IPS-20b (cell line): Measurements from ENCODE around the gene PFN2.
"Not testable (repeated sequence)": the region's sequence is repeated elsewhere in the genome, so short reads cannot be mapped to it uniquely, and the experiment has no call there.

Source experiments
- H3K27ac ChIP-seq: one replicate; pipeline ENCODE4 v1.5.1; 2013; ENCODE audit warnings: low read length
- H3K27me3 ChIP-seq: 2 replicates; pipeline ENCODE4 v1.6.1; 2013; ENCODE audit warnings: mild to moderate bottlenecking, low read length, inconsistent platforms; ENCODE audit not compliant: insufficient read depth
- H3K36me3 ChIP-seq: 2 replicates; pipeline ENCODE4 v1.6.1; 2013; ENCODE audit warnings: low read depth, mild to moderate bottlenecking, inconsistent platforms, low read length, moderate library complexity; ENCODE audit not compliant: insufficient read depth
- H3K4me1 ChIP-seq: 2 replicates; pipeline ENCODE4 v1.6.1; 2013; ENCODE audit warnings: mild to moderate bottlenecking, control low read depth, inconsistent platforms, low read length, moderate library complexity; ENCODE audit not compliant: insufficient read depth
- H3K4me3 ChIP-seq: 2 replicates; pipeline ENCODE4 v1.5.1; 2013; ENCODE audit warnings: mild to moderate bottlenecking, low read length, inconsistent platforms
- H3K9ac ChIP-seq: 2 replicates; pipeline ENCODE4 v1.6.1; 2013; ENCODE audit warnings: low read depth, mild to moderate bottlenecking, inconsistent platforms, low read length, moderate library complexity
- H3K9me3 ChIP-seq: 2 replicates; pipeline ENCODE4 v1.6.1; 2013; ENCODE audit warnings: mild to moderate bottlenecking, low read depth, low read length, inconsistent platforms; ENCODE audit not compliant: insufficient read depth

The PFN2 gene

GRCh38 chr3:149941946-149942345, 28.7 kb downstream of the PFN2 start:
- peaks cover 14% of the 10 kb centered on the region for H3K36me3 ChIP-seq
- no peak overlapping the region for H3K9ac ChIP-seq
- peaks cover 39% of the 10 kb centered on the region; the same call in 1 of the 2 replicates for H3K9me3 ChIP-seq
- H3K4me1 ChIP-seq = no peaks in the 10 kb centered on the region
- no peaks in the 10 kb centered on the region for H3K27me3 ChIP-seq
- no peak overlapping the region for H3K27ac ChIP-seq
- no peak overlapping the region for H3K4me3 ChIP-seq

GRCh38 chr3:149941186-149941585, 29.5 kb downstream of the PFN2 start:
- Histone ChIP-seq H3K4me3 (no peak overlapping the region), H3K4me1 (no peaks in the 10 kb centered on the region), H3K9me3 (peaks cover 32% of the 10 kb centered on the region; the same call in 1 of the 2 replicates), H3K36me3 (peaks cover 10% of the 10 kb centered on the region), H3K27ac (no peak overlapping the region), H3K9ac (no peak overlapping the region), H3K27me3 (no peaks in the 10 kb centered on the region)

GRCh38 chr3:149938392-149939055, 32.2 kb downstream of the PFN2 start:
- H3K36me3 ChIP-seq = not testable (repeated sequence)

GRCh38 chr3:149936812-149937230, 33.9 kb downstream of the PFN2 start:
- H3K4me1 ChIP-seq = no peaks in the 10 kb centered on the region
- H3K9me3 ChIP-seq = peaks cover 18% of the 10 kb centered on the region
- no peak overlapping the region for H3K4me3 ChIP-seq

More at GRCh38 chr3:149938392-149939055, 32.2 kb downstream of the PFN2 start:
- H3K27ac ChIP-seq, H3K27me3 ChIP-seq, H3K4me1 ChIP-seq, H3K4me3 ChIP-seq, H3K9ac ChIP-seq: not testable (repeated sequence)
- peaks cover 18% of the 10 kb centered on the region; the same call in 1 of the 2 replicates for H3K9me3 ChIP-seq

GRCh38 chr3:149934524-149934923, 36.2 kb downstream of the PFN2 start:
- no peak overlapping the region for H3K9ac ChIP-seq

More at GRCh38 chr3:149936812-149937230, 33.9 kb downstream of the PFN2 start:
- H3K27ac ChIP-seq = no peak overlapping the region
- no peaks in the 10 kb centered on the region for H3K27me3 ChIP-seq
- H3K9ac ChIP-seq = no peak overlapping the region
- peaks cover 3% of the 10 kb centered on the region; the same call in 1 of the 2 replicates for H3K36me3 ChIP-seq

GRCh38 chr3:149933858-149934257, 36.8 kb downstream of the PFN2 start:
- Histone ChIP-seq H3K27ac (no peak overlapping the region), H3K9ac (no peak overlapping the region), H3K4me3 (no peak overlapping the region), H3K36me3 (no peaks in the 10 kb centered on the region; the same call in 1 of the 2 replicates), H3K4me1 (no peaks in the 10 kb centered on the region), H3K27me3 (no peaks in the 10 kb centered on the region), H3K9me3 (peaks cover 18% of the 10 kb centered on the region)

More at GRCh38 chr3:149934524-149934923, 36.2 kb downstream of the PFN2 start:
- Histone ChIP-seq H3K4me3 (no peak overlapping the region), H3K9me3 (peaks cover 18% of the 10 kb centered on the region), H3K27me3 (no peaks in the 10 kb centered on the region), H3K36me3 (no peaks in the 10 kb centered on the region; the same call in 1 of the 2 replicates), H3K27ac (no peak overlapping the region), H3K4me1 (no peaks in the 10 kb centered on the region)

- no peak overlapping the region for H3K4me3 ChIP-seq
- H3K9ac ChIP-seq = no peak overlapping the region
- H3K27ac ChIP-seq = no peak overlapping the region
- peaks cover 5% of the 10 kb centered on the region; the same call in 1 of the 2 replicates for H3K36me3 ChIP-seq
- H3K4me1 ChIP-seq = no peaks in the 10 kb centered on the region
- H3K9me3 ChIP-seq = peaks cover 18% of the 10 kb centered on the region
- no peaks in the 10 kb centered on the region for H3K27me3 ChIP-seq
These were observed 37.7 kb downstream of the PFN2 start for GRCh38 chr3:149933008-149933407.

GRCh38 chr3:149920119-149920518, 50.6 kb downstream of the PFN2 start:
- H3K27ac ChIP-seq = no peak overlapping the region
- H3K9me3 ChIP-seq = no peaks in the 10 kb centered on the region
- peaks cover 5% of the 10 kb centered on the region for H3K36me3 ChIP-seq
- H3K4me3 ChIP-seq = no peak overlapping the region
- no peaks in the 10 kb centered on the region for H3K4me1 ChIP-seq
- H3K9ac ChIP-seq = no peak overlapping the region
- H3K27me3 ChIP-seq = no peaks in the 10 kb centered on the region

GRCh38 chr3:149919509-149919908, 51.2 kb downstream of the PFN2 start:
- Histone ChIP-seq H3K9ac (no peak overlapping the region), H3K4me3 (no peak overlapping the region), H3K27ac (no peak overlapping the region), H3K36me3 (peaks cover 5% of the 10 kb centered on the region), H3K9me3 (no peaks in the 10 kb centered on the region), H3K27me3 (no peaks in the 10 kb centered on the region), H3K4me1 (no peaks in the 10 kb centered on the region)

GRCh38 chr3:149917124-149917667, 53.5 kb downstream of the PFN2 start:
- peaks cover 2% of the 10 kb centered on the region for H3K36me3 ChIP-seq
- H3K9ac ChIP-seq = no peak overlapping the region
- no peak overlapping the region for H3K27ac ChIP-seq
- H3K4me1 ChIP-seq = no peaks in the 10 kb centered on the region
- H3K27me3 ChIP-seq = no peaks in the 10 kb centered on the region
- H3K9me3 ChIP-seq = no peaks in the 10 kb centered on the region
- no peak overlapping the region for H3K4me3 ChIP-seq
